ENCODE measurements around the gene CTNNAL1.

The CTNNAL1 gene

DNA sequence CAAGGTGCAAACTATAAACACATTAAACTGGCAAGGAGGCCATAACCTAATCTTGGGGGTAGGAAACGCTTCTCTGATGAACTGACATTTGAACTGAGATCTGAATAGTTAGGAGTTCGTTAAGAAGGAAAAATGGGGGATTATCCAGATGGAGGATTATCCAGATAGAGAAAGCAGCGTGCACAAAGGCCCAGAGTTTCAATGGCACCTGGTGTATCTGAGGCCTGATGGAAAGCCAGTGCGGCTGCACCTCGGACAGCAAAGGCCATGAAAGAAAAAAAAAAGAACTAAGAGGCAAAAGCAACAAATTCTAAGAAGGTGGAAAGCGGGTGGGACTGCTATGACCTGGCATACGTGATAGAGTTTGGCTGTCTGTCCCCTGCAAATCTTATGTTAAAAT, 13.0 kb upstream of the CTNNAL1 start:
- DNase-seq = no peak

DNA sequence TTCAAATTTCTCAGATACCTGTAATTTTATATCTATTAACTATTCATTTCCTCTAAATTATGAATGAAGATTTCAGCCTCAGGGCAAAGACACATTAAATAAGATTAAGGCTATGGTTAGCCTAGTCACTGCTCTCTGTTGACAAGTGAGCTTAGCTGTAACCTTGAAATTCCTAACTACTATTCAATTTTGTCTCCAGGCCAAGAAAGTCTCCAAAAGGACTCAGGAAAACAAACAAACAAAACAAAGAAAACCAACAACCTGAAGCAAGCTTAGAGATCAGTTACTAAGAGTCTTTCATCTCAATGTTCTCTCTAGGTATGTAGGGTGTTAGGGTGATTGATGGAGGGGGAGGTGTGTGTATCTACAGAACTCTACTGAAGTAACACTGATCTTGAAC, 9.6 kb upstream of the CTNNAL1 start:
- DNase-seq = no peak

DNA sequence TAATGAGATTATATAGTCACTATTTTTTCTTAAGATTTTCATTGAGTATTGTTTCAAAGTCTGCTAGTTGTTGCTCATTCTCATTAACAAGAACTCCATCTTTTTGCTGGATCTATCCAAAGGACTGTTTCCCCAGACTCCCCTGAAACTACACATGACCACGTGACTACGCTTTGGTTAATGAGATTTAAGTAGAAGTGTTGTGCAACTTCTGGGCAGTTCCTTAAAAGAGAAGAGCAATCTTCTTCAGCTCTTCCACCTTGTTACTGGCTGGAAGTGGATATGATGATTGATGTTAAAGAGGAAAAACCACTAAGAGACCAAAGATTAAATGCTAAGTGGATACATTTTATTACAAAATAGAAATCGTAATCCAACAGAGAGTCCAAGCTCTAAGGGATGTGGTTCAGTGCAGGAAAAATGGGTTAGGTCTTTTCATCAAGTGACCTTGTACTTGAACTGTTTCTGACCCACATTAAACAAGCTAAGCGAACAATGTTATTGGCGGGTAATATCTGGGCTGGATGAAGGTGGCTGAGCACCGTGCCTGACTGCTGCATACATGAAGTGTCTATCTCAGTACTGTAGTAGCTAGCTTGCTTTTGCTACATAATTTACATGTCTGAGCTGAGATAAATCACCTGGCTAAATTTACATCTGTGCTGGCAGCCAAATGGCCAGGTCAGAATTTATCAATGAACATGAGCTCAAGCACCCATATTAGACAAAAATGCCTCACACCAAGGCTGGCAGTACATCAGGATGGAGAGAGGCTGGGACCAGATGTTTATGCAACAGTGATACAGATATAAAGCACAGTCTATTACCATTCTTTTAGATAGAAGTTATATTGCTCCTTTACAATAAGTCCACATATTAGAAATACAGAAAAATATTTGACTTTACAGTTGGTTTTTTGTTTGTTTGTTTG, 7.5 kb upstream of the CTNNAL1 start:
- DNase-seq = no peak

DNA sequence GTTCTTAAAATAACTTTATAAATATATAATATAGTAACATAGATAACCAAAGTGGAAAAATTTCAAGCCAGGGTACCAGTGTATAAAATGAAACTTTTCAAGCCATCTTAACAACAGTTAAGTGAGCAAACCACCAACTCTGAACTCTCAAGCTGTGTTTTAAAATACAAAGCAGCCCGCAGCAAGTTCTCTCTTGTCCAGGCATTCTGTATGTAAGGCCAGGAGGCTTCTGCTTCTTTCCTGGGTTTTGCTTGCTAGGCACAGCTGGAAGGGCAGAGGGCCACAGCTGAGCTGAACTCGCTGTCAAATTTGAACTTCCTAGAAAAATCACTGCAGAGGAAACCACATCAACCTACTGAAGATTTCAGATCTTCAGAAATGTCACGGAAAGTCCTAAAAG, 6.8 kb upstream of the CTNNAL1 start:
- DNase-seq = no peak

DNA sequence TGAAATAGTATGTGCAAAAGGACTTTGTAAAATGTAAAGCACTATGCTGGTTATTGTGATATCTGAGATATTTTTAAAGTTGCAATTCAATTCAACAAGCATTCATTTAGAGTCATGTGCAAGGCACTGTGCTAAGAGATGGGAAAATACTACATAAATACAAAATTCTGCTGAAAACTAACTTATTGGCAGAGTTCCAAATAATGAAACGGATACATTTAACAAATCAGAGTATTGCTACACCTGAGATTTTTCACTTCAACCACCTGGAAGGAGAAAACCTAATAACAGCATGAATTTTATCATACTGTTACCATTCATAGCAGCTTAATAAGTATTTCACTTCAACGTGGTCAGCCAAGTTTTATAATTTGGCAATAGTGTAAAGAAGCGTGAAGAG, 6.1 kb upstream of the CTNNAL1 start:
- DNase-seq = no peak

DNA sequence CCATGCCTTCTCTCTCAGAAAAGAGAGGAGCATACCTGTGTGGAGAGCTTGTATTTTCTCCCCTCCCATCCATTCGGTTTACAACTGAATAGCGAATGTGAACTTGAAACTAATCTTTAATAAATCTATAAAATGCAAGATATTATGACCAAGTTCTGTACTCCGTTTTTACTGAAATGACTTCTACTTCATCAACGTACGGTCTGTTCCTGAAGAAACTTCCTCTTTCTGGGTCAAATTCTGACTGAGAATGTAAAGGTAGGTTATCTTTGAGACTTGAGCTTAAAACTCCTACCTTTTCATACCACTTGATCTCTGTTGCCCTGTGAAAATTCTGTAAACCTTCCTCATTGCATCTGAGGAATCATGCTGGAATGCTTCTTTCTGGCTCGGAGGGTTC, 4.2 kb upstream of the CTNNAL1 start:
- no peak for DNase-seq

DNA sequence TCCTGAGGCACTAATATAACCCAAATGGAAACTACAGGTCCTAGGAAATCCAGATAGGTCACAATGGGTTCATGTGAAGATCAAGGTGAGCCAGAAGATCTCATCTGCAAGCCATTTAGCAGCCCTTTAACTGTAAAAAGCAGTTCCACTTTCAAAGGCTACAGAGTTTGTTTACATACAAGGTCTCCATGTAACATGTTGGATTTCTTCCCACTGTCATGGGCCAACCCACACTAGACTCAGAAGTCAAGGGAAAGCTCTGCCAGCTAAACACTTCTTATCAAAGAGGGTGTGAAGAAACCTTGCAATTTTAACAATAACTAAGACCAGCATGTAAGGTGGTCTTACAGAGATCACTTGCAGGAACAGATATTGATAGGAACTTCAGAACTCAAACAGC, 3.8 kb upstream of the CTNNAL1 start:
- DNase-seq = no peak

DNA sequence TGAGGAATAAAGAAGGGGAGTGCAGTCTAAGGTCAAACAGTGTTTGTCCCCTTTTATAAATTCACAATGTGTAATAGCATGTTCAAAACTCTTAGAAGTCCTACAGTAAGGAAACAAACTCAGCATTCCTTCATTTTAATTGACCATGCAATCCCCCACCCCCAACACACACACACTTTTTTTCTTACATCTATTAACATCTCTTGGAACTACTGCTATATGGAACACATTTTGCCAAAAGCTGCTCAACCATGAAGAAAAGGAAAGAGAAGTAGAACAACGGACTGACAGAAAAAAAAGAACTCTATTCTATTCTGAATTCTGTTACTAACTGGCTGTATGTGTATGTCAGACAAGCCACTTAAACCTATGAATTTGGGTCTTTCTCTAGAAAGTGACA, 2.8 kb upstream of the CTNNAL1 start:
- no peak for DNase-seq

DNA sequence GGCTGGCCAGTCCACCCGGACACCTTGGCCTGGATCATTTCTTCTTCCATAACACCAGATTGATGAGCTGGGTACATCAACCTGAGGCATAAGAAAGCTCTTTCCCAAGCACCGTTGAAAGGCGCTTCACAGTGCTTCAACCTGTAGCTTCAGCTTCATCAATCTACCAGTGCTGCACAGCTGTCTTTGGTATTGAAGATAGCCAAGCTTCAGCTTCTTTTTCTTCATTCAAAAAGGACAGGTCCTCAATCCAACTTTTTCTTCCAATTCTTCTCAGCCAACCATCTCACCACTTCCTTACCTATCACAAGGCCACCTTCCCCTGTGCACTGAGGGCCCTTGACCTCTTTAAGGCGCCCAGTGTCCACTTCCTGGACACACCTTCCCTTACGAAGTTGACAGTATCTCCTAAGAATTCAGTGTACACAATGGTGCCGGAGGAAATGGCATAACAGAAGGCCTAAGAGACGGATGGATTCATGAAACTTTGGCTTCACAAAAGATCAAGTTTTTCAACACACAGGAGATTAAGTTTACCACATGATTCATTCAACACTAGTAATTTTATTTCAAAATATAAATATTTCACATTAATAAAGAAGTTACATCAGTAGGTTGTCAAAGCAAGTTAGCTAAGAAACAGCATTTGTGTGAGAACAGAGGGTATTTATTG, 1.4 kb upstream of the CTNNAL1 start:
- no peak for DNase-seq

DNA sequence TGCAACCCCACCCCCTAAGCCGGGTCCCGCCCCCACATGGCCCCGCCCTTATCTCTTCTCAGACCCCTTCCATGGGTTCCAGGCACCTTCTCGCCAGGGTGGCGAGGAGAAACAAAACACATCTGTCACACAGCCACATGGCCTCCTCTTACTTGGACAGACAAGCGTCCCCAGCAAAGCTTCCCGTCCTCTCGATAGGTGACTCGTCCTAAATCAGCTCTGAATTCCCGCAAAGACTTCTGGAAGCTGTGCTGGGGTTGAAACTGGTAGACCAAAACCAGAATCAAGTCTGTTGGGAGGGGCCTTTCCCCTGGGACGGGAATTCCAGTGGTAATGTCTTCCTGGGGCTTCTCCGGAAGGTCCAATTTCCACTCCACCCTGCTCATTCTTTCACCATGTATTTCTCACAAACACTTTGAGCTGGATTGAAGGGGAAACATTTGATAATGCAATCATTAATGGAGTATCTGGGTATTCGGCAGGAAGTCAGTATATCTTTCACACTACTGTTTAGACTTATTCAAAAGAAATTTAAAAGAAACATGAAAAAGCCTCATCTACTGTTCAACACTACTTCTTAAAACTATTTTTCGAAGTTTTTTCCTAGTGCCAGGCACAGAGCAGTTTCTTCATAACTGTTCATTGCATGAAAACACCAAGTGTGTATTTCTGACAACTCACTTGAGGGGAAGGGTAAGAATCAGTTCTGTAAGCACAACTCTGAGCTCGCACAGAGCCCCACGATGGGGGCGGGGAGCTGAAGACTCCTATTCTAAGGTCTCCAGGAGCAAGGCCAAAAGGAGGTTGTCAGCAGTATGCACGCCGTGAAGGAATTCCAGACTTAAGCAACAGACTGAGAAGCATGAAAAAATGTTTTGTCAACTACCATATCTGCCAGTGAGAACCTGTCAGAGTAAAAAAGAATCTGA, 644 bp upstream of the CTNNAL1 start:
- DNase-seq = peak; percentile 91

DNA sequence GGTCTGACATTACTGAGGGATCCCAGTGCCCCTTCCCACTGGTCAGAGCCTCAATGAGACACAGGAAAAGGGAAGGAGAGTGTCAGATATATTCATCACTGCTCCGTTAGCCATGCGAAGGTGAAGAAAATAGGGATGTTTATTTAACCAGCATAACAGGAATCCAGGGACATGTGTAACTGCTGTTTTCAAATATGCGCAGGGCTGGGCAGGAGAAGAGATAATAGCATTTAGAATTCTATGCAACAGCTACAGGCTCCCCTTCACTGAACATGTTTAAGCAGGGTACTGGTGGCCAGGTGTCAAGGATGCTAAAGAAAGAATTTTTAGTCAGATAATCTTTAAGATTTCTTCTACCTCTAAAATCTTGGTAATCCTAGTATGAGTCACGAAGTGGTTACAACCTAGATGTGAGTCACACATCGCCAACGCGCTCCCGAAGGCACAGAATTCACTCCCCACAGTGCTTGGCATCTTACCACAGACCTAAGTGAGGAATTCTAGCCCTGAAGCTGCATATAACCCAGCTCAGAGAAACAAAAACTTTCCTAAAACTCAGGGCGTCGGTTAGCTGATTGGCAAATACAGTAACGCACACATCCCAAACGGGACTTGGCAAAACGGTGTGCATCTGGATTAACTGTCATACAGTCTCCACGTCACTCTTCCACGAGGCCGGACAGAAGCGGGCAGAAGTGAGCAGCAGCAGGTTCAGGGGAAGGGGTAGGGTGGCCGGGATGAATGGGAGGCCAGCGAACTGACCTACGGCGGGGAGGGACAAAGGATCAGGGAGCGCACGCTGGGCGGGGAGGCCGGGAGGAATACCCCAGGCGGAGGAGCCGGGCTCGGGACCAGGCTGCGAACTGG, 1.1 kb downstream of the CTNNAL1 start:
- peak; percentile 96 for DNase-seq

DNA sequence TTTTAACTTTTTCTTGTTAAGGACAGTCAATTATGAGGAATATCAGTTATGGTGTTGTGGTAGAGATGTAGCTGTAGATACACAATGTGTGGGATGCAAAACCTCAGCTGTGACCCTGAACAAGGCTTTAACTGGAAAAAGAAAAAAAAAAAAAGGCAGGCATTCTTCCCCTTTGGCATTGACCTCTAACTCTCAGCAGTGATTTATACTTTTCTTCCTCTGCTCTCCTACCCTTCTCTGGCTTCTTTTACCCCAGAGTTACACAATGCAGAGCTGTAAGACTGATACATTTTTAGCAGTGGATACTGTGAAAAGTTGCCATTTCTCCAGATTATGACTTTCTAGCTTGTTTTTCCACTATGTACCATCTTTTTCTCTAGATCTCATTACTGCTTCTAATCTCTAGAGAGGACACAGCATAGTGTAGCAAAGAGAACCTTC, 2.0 kb downstream of the CTNNAL1 start:
- DNase-seq = no peak

DNA sequence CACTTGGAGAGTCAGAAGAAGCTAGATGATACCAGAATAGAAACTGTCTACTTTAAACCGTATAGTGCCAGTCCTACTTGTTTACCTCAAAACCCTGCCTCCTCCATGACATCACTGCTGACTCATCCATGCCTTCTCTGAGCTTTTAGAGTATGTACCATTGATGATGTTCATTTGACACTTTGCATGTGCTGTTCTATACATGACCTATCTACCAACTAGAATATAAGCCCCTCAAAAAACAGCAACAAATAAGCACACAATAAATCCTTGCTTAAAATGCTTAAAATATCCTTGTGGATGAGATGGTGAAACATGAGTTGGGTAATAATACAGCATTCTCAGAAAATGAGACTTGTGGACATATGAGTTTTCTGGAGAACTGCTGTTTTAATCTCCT, 2.6 kb downstream of the CTNNAL1 start:
- DNase-seq = peak; percentile 70

DNA sequence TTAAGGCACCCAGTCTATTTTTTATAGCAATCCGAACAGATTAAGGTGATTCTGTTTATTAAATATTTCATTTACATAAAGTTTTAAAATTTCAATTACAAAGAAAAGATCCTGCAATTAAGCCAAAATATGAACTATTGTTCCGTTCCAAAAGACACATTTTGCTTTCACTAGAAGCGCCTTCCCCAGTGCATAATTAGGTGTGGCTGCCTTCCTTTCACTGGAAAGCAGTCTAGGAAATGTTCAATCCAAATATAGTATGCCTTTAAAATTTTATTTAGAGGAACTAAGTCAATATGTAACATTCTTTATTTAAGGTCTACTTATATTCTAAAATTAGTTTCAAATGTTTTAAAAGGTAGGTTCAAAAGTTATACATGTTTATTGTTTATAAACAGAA, 7.6 kb downstream of the CTNNAL1 start:
- DNase-seq = no peak

DNA sequence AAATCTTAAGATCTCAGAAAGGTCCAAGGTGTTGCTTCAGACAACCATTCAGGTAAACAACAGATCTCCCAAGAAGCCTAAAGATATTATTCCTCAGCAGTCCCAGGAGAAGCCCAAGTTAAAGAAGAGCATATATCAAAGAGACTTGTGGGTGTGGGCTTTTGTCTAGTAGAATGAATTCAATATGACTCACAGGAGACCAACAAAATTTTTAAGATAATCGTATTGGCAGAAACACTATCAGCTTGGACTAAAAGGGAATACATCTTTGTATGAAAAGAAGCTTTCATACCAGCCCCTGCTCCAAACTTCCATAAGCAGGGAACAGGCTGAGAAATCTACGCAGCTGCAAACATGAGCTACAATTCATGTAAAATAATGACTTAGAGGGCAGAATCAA, 10.2 kb downstream of the CTNNAL1 start:
- no peak for DNase-seq

DNA sequence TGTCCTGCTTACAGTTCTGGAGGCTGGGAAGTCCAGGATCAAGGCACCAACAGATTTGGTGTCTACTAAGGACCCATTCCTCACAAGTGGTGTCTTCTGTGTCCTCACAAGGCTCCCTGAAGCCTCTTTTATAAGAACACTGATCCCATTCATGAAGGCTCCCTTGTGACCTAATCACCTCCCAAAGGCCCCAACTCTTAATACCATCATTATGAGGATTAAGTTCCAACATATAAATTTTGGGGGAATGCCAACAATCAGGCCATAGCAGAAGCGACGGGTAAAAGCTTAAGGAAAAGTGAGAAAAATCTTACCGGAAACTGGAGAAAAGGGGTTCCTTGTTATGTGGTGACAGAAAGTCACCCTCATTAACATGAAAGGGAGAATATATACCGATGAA, 11.2 kb downstream of the CTNNAL1 start:
- no peak for DNase-seq

DNA sequence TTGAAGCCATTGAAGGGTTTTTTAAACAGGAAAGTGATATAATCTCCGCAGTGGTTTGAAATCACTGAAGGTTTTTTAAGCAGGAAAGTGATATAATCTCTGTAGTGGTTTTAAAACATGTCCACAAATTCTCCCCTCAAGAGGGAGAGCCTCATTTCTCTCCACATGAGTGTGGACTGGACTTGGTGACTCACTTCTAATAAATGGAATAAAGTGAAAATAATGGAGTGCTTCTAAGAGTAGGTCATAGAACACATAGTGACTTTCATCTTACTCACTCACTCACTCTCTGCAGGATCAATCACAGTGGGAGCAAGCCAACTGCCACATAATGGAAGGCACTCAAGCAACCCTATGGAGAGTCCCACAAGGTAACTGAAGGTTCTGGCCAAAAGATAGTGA, 12.0 kb downstream of the CTNNAL1 start:
- peak; percentile 91 for DNase-seq

DNA sequence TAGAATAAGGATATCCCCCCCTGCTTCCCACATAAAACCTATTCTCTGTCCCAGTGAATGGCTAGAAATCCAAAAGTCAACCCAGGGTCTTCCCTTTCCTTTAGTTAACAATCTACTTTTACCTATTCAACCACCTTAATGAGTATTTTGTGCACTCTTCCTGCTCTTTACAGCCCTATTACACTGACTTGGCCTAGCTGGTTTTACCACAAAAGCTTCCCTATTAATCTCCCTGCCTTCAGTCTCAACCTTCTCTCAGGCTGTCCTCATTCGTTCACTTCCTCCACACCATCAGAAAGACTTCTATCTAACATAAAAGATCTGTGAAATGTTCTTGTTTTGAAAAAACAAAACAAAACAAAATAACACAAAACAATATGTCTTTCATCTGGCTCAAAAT, 16.2 kb downstream of the CTNNAL1 start:
- no peak for DNase-seq

DNA sequence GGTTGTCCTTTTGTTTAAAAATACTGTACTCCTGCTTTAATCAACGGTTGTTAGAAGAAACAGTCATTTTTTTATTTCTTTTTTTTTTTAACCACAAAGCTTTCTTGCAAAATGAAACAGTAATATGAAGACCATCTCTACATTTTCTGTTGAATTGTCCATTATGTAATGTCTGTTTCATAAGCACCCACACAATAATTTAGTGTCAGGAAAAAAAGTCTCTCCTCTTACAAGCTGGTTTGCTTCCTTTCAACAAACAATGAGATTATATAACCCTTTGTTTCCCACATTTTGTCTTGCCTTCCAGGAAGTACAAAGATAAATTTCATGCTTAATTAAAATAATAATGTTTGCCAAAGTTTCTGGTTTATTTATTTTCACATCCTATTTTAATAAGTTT, 16.7 kb downstream of the CTNNAL1 start:
- no peak for DNase-seq

DNA sequence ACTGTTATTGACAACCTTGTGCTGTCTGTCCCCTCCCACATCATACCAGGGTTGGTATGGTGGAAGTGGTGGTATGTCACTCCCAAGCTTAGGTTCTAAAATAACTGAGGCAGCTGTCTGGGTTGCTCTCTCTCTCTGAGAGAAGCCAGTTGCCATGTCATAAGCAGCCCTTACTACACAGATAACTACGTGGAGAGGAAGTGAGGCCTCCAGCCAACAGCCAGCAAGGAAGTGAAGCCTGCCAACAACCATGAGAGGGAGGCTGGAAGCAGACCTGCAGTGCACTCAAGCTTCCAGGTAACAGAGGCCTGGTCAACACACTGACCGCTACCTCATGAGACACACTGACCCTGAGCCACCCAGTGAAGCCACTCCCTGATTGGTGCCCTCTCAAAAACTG, 18.6 kb downstream of the CTNNAL1 start:
- DNase-seq = no peak

DNA sequence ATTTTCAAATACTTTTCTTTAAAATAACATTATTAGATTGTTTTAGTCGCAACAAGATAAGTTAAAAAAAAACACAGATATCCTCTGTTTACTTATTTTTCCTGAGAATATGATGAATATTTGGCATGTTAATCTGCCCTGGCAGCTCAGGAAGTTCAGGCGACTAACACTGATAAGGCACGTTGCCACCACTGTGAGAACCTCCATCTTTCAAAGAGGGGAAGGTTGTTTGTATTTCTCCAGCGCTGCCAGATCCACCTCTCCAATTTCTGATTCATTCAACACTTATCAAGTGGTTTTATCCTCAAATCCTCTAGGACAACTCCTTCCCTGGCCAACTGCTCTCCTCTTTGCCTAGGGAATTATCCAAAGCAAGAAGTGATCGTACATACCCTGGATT, 21.8 kb downstream of the CTNNAL1 start:
- peak; percentile 29 for DNase-seq

DNA sequence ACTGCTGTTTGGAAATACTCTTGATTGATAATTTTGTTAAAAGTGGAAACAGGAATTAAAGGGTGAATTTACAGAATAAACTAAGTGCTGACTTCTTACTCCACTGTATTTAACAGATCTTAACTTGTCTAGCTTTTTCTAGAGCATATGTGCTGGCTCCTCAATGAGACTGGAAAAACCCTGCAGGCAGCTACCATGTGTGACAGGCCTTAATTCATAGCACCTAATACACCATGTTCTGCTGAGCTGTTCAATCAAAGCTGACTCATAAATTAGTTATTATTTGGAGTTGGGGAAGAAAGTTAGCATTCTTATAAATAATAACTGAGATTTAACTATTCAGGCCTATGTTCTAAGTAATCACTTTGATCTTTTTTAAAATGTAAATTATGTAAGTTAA, 29.4 kb downstream of the CTNNAL1 start:
- DNase-seq = no peak

Measured in fibroblast of skin of scalp (primary cell).